ENCODE results near the gene USP11. TPM values are rescaled to one million over a fixed set of nuclear protein-coding genes. Genes with fewer than 3 reads are reported as not detected.
"Not testable (repeated sequence)": the region's sequence is repeated elsewhere in the genome, so short reads cannot be mapped to it uniquely, and the experiment has no call there.

The USP11 gene
- total RNA-seq, 2 donors from 2014 or later: 42.0 to 60.8 TPM

DNA sequence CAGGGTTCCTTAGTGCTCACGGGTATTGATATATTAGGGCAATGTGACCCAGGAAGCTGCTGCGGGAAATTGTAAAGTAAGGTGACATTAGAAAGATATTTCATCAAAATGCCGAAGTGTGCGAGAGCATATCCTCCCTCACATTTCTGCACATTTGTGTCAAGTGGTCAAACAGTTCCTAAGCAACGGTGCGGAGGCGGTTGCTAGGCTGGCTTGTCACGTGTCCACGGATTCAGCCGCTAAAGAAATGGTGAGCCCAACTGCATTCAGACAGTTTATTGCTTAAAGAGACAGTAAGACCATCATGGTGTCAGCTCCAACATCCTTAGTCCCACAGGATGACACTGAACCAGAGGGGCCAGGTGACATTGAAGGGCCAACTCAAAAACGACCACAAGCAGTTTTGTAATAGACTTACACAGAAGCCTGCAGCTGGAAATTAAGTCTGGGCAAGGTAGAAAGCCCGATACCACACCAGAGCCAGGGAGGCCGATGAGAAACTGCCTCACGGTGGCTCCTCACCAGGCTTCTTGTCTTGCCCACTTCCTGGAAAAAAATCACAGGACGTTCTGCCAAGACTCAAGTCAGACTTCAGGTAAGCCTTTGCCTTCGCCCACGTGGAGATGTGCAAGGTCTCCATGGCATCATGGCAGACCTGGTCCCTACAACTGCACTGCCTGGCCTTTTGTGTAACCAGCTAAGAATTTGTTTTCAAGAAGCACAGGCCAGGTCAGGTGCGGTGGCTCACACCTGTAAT lies 50.4 kb downstream of the USP11 start:
- ATAC-seq: peak in 1 of 2 donors; percentile 56
- intact Hi-C loops (cut with DNase I): no loop called here
- DNase-seq: peak; percentile 33

GRCh38 chrX:47284616-47285015 lies 51.8 kb downstream of the USP11 start:
- intact Hi-C loops (cut with DNase I); ATAC-seq; DNase-seq: not testable (repeated sequence)

- intact Hi-C loops (cut with DNase I): no loop called here
- no peak for DNase-seq
- ATAC-seq: no peak
These were observed 53.1 kb downstream of the USP11 start for GRCh38 chrX:47285836-47286320.

DNA sequence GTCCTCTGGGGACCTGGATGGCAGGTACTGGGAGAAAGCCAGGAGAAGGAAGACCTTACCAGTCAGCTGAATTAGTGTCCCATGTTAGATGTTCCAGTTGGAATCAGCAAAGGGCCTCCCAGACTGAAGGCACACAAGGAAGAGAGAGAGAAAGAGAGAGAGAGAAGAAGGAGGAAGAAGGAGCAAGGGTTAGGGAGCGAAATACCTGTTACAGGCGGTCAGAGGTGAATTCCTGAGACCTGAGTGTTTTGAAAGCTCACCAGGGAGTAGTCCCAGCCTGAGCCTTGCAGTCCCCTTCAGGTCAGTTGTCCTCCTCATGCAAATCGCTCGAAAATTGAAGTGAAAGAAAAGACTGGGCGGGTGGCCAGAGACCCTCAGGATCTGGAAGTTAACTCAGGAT lies 60.3 kb downstream of the USP11 start:
- no peak for ATAC-seq
- intact Hi-C loops (cut with DNase I): no loop called here
- DNase-seq: no peak

DNA sequence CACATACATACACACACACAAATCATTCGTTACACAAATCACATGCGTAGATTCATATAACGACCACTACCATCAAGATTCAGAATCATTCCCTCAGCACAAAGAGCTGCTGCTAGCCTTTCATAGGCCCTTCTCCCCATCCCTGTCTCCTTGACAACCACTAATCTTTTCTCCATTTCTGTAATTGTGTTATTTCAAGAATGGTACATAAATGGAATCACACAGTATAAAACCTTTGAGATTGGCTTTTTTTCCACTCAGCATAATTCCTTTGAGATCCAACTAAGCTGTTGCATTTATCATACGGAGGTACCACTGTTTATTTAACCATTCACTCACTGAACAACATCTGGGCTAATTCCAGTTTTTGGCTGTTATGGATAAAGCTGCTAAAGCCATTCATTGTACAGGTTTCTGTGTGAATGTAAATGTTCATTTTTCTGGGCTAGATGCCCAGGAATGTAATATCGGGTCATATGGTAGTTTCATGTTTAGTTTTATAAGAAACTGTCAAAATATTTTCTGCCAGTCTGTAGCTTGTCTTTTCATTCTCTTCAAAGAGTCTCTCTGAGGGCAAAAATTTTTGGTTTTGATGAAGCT lies 64.1 kb downstream of the USP11 start:
- DNase-seq (no peak), ATAC-seq (no peak)
- intact Hi-C loops (cut with DNase I): no loop called here

- no peak for DNase-seq
- intact Hi-C loops (cut with DNase I): no loop called here
- ATAC-seq: no peak
These were observed 65.1 kb downstream of the USP11 start for GRCh38 chrX:47297874-47298273.

Other genes starting within 250 kb of the USP11 start
- gene RGN, start 154.6 kb upstream of the USP11 start, total RNA-seq: 10 to 100 TPM in 1 of 2 donors, 1 to 10 TPM in 1; 9.3 to 13.9 TPM
- 100 to 1,000 TPM; 137 to 138 TPM for gene NDUFB11, start 88.3 kb upstream of the USP11 start, total RNA-seq
- gene RBM10, start 87.8 kb upstream of the USP11 start, total RNA-seq: 10 to 100 TPM; 22.1 to 23.9 TPM
- gene UBA1, start 39.2 kb upstream of the USP11 start, total RNA-seq: 100 to 1,000 TPM; 101 to 132 TPM
- gene CDK16, start 14.3 kb upstream of the USP11 start, total RNA-seq: 100 to 1,000 TPM; 109 to 132 TPM
- gene ZNF157, start 137.6 kb downstream of the USP11 start, total RNA-seq: under 1 TPM in 1 of 2 donors, not detected in 1; 0.13 TPM